HepG2 (cell line): Measurements from ENCODE around the gene UBR1. TPM values are rescaled to one million over a fixed set of nuclear protein-coding genes. Genes with fewer than 3 reads are reported as not detected.
A peak's percentile ranks its signal among the peaks of the same experiment; 100 is the strongest.

Experiments used
- E2F1 ChIP-seq: sonication (generic); formaldehyde crosslinking; IDR thresholded peaks from 2 replicates; pipeline ENCODE4 v1.5.0; 2020; ENCODE audit warnings: missing genetic modification reagents
- E2F5 ChIP-seq: sonication (generic); formaldehyde crosslinking; conservative IDR thresholded peaks from 2 replicates; pipeline ENCODE4 v1.4.0; 2020; ENCODE audit warnings: missing genetic modification reagents
- MIER2 ChIP-seq: IDR thresholded peaks from 2 replicates; pipeline ENCODE4 v1.6.1; 2016; ENCODE audit warnings: missing biosample characterization, missing genetic modification reagents
- PAXIP1 ChIP-seq: sonication (generic); formaldehyde crosslinking; conservative IDR thresholded peaks from 2 replicates; pipeline ENCODE4 v1.4.0; 2020; ENCODE audit warnings: mild to moderate bottlenecking, missing genetic modification reagents, moderate library complexity
- PHF20 ChIP-seq: sonication (generic); formaldehyde crosslinking; IDR thresholded peaks from 2 replicates; pipeline ENCODE4 v1.5.0; 2020; ENCODE audit warnings: mild to moderate bottlenecking, missing genetic modification reagents
- SNAI1 ChIP-seq: sonication (generic); formaldehyde crosslinking; IDR thresholded peaks from 2 replicates; pipeline ENCODE4 v1.5.0; 2020; ENCODE audit warnings: mild to moderate bottlenecking, missing genetic modification reagents, borderline replicate concordance
- SPEN ChIP-seq: sonication (generic); formaldehyde crosslinking; IDR thresholded peaks from 2 replicates; pipeline ENCODE4 v1.5.1; 2020; ENCODE audit warnings: low read depth, mild to moderate bottlenecking, missing genetic modification reagents
- SRSF4 ChIP-seq: fragments of 200-400 bp; formaldehyde crosslinking; IDR thresholded peaks from one replicate; pipeline ENCODE4 v1.6.1; 2018; ENCODE audit warnings: mild to moderate bottlenecking, low read depth, low read length, moderate library complexity; ENCODE audit not compliant: poor library complexity, severe bottlenecking
- TRIM24 ChIP-seq: sonication (generic); formaldehyde crosslinking; IDR thresholded peaks from 2 replicates; pipeline ENCODE4 v1.8.0; 2022; ENCODE audit warnings: mild to moderate bottlenecking, missing genetic modification reagents
- ZEB1 ChIP-seq: IDR thresholded peaks from 2 replicates; pipeline ENCODE4 v1.6.1; 2012; ENCODE audit warnings: mild to moderate bottlenecking, low read depth, inconsistent platforms; ENCODE audit not compliant: insufficient replicate concordance
- ZNF234 ChIP-seq: sonication (generic); formaldehyde crosslinking; conservative IDR thresholded peaks from 2 replicates; pipeline ENCODE4 v1.5.1; 2020; ENCODE audit warnings: mild to moderate bottlenecking, missing genetic modification reagents
- ZNF33A ChIP-seq: sonication (generic); formaldehyde crosslinking; IDR thresholded peaks from 2 replicates; pipeline ENCODE4 v1.5.1; 2020; ENCODE audit warnings: missing genetic modification reagents, mild to moderate bottlenecking, moderate library complexity, borderline replicate concordance
- ZNF350 ChIP-seq: sonication (generic); formaldehyde crosslinking; IDR thresholded peaks from 2 replicates; pipeline ENCODE4 v1.4.0; 2020; ENCODE audit warnings: mild to moderate bottlenecking, low read depth, missing genetic modification reagents, borderline replicate concordance
- ZNF530 ChIP-seq: sonication (generic); formaldehyde crosslinking; IDR thresholded peaks from 2 replicates; pipeline ENCODE4 v1.5.0; 2020; ENCODE audit warnings: low read depth, mild to moderate bottlenecking, missing genetic modification reagents
- ZNF879 ChIP-seq: sonication (generic); formaldehyde crosslinking; IDR thresholded peaks from 2 replicates; pipeline ENCODE4 v1.8.1; 2023; ENCODE audit warnings: missing genetic modification reagents
- polyA plus RNA-seq, 8 experiments: library from polyadenylated mRNA; depleted of rRNA in 3 of 8; stranded (reverse) in 7 of 8; unstranded in 1 of 8; fragments of >200 nt; fragmentation: Illumina TruSeq in 4 of 8; extraction: Trizol in 4 of 8; gene quantifications; 2 replicates each; pipeline versions ENCODE4 v1.2.1 to v1.2.3, GENCODE V29; 2011 to 2016; ENCODE audit warnings: low read depth in 4 of 8, missing spikeins in 1 of 8, mixed read lengths in 1 of 8; ENCODE audit not compliant: insufficient read depth in 1 of 8
- total RNA-seq, 5 experiments: library from RNA; depleted of rRNA; stranded (reverse); fragments of >200 nt; fragmentation: Illumina TruSeq; extraction: Trizol; gene quantifications; 2 replicates each; pipeline ENCODE4 v1.2.3, GENCODE V29; 2016; ENCODE audit warnings: low read depth in 1 of 5
- TF ChIP-seq, protein P1 (sequence below): sonication (generic); formaldehyde crosslinking; IDR thresholded peaks from 2 replicates; pipeline ENCODE4 v1.4.0; 2020; ENCODE audit warnings: missing genetic modification reagents, borderline replicate concordance
- TF ChIP-seq, protein P2 (sequence below): sonication (generic); formaldehyde crosslinking; IDR thresholded peaks from 2 replicates; pipeline ENCODE4 v1.4.0; 2020; ENCODE audit warnings: mild to moderate bottlenecking, low read depth, missing genetic modification reagents

UBR1 gene
- total and polyA plus RNA-seq, 2 of the 13 experiments (the other 11 are each of a cell fraction or from before 2014, with no cell fraction given), result 6.4 to 18.0 TPM

DNA sequence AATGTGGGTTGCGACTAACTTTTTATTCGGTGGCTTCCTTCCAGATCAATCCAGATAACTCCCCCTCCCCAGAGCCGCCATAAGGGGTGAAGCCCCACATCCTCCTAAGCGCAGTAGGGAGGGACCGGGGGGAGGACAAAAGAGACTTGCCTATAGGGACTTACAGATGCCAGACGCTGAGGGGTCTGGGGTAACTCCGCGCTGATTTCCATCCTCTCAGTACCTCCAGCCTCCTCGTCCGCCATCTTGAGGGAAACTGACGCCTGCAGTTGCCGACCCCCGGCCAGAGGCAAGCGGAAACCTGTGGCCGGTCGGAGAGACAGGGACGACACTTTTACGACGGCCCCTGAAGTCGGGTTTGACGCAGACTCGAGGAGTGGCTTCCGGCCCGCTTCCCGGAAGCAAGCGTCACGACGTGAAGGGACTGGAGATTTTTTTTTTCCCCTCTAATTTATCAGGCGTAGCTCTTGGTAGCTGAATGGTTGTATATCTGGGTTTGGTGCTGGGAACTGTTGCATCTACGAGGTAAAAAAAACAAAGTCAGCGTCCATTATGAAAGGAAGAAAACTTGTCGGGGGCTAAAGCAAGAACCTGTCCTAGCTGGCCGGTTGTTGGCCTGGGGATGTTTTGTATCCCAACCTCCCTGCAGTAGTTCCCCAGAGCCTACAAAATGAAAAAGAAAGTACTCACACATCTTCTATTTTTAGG, at the start of gene UBR1 (continued):
- TF ChIP-seq, protein P1, sequence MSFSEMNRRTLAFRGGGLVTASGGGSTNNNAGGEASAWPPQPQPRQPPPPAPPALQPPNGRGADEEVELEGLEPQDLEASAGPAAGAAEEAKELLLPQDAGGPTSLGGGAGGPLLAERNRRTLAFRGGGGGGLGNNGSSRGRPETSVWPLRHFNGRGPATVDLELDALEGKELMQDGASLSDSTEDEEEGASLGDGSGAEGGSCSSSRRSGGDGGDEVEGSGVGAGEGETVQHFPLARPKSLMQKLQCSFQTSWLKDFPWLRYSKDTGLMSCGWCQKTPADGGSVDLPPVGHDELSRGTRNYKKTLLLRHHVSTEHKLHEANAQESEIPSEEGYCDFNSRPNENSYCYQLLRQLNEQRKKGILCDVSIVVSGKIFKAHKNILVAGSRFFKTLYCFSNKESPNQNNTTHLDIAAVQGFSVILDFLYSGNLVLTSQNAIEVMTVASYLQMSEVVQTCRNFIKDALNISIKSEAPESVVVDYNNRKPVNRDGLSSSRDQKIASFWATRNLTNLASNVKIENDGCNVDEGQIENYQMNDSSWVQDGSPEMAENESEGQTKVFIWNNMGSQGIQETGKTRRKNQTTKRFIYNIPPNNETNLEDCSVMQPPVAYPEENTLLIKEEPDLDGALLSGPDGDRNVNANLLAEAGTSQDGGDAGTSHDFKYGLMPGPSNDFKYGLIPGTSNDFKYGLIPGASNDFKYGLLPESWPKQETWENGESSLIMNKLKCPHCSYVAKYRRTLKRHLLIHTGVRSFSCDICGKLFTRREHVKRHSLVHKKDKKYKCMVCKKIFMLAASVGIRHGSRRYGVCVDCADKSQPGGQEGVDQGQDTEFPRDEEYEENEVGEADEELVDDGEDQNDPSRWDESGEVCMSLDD, result no peak
- TF ChIP-seq E2F5 (CRISPR knock-in tag) (no peak), ZNF879 (0 out of 2 replicates have a peak, but pooled peaks have one; percentile 42), PAXIP1 (CRISPR knock-in tag) (no peak), ZNF33A (CRISPR knock-in tag) (peak; percentile 98; the same call in 1 of the 2 replicates), SNAI1 (CRISPR knock-in tag) (no peak), SPEN (CRISPR knock-in tag) (peak; percentile 55; the same call in 1 of the 2 replicates), ZEB1 (no peak), ZNF350 (peak; percentile 71; the same call in 1 of the 2 replicates), ZNF530 (CRISPR knock-in tag) (no peak), MIER2 (no peak), SRSF4 (no peak), E2F1 (no peak), TRIM24 (no peak), ZNF234 (CRISPR knock-in tag) (no peak), PHF20 (peak; percentile 93)
- TF ChIP-seq, protein P2, sequence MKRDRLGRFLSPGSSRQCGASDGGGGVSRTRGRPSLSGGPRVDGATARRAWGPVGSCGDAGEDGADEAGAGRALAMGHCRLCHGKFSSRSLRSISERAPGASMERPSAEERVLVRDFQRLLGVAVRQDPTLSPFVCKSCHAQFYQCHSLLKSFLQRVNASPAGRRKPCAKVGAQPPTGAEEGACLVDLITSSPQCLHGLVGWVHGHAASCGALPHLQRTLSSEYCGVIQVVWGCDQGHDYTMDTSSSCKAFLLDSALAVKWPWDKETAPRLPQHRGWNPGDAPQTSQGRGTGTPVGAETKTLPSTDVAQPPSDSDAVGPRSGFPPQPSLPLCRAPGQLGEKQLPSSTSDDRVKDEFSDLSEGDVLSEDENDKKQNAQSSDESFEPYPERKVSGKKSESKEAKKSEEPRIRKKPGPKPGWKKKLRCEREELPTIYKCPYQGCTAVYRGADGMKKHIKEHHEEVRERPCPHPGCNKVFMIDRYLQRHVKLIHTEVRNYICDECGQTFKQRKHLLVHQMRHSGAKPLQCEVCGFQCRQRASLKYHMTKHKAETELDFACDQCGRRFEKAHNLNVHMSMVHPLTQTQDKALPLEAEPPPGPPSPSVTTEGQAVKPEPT (CRISPR knock-in tag), result no peak
